WTC11 (cell line): Measurements from ENCODE around the gene ETV1.

ENCODE experiments used
- CREB1 ChIP-seq: sonication (generic); formaldehyde crosslinking; IDR thresholded peaks from 2 replicates; pipeline ENCODE4 v1.8.0; 2023; ENCODE audit warnings: mild to moderate bottlenecking, missing genetic modification reagents
- ESRRA ChIP-seq: sonication (generic); formaldehyde crosslinking; IDR thresholded peaks from 2 replicates; pipeline ENCODE4 v1.8.1; 2022; ENCODE audit warnings: mild to moderate bottlenecking, missing genetic modification reagents, borderline replicate concordance
- TF ChIP-seq, protein P1 (sequence below): fragments of 250-450 bp; sonication (Bioruptor Pico); IDR thresholded peaks from 2 replicates; pipeline ENCODE4 v2.1.2; 2022; ENCODE audit warnings: mild to moderate bottlenecking, moderate library complexity
- TF ChIP-seq, protein P2 (sequence below): fragments of 200-600 bp; IDR thresholded peaks from 2 replicates; pipeline ENCODE4 v1.8.0; 2022; ENCODE audit warnings: antibody characterized with exemption
- TF ChIP-seq, protein P3 (sequence below): sonication (generic); formaldehyde crosslinking; IDR thresholded peaks from 2 replicates; pipeline ENCODE4 v1.8.1; 2023; ENCODE audit warnings: mild to moderate bottlenecking, missing genetic modification reagents

DNA sequence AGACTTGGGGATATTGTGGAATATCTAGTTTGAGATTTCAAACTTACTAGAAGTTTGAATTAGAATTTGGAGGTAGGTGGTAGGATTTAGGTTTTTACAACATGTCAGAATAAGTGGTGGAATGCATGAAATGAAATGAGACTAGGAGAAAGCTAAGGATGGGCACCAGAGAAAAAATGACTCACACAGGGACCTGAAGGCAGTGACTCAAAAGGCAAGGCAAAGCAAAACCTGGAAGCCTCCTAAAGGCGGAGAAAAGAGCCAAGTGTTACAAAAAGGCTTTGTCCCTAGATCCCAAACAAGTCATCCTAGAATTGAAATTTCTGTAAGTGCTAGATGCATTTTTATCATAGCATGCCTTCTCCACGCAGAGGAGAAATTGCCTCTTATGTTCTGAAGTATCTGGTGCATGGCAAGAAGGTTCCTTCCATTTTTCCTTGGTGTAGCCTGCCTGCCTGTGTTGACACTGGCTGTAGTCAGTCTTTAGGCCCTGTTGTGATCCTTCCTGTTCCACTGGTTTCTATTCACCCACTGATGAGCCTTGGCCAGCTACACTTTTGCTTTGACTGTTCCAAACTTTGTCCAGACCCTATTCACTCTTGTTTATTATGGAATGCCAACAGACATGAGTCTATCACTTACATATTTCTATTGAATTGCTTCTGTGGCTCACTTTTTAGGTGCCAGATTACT, 109.3 kb downstream of the ETV1 start:
- TF ChIP-seq, protein P1, sequence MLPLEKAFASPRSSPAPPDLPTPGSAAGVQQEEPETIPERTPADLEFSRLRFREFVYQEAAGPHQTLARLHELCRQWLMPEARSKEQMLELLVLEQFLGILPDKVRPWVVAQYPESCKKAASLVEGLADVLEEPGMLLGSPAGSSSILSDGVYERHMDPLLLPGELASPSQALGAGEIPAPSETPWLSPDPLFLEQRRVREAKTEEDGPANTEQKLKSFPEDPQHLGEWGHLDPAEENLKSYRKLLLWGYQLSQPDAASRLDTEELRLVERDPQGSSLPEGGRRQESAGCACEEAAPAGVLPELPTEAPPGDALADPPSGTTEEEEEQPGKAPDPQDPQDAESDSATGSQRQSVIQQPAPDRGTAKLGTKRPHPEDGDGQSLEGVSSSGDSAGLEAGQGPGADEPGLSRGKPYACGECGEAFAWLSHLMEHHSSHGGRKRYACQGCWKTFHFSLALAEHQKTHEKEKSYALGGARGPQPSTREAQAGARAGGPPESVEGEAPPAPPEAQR (CRISPR knock-in tag) = no peak
- TF ChIP-seq, protein P2, sequence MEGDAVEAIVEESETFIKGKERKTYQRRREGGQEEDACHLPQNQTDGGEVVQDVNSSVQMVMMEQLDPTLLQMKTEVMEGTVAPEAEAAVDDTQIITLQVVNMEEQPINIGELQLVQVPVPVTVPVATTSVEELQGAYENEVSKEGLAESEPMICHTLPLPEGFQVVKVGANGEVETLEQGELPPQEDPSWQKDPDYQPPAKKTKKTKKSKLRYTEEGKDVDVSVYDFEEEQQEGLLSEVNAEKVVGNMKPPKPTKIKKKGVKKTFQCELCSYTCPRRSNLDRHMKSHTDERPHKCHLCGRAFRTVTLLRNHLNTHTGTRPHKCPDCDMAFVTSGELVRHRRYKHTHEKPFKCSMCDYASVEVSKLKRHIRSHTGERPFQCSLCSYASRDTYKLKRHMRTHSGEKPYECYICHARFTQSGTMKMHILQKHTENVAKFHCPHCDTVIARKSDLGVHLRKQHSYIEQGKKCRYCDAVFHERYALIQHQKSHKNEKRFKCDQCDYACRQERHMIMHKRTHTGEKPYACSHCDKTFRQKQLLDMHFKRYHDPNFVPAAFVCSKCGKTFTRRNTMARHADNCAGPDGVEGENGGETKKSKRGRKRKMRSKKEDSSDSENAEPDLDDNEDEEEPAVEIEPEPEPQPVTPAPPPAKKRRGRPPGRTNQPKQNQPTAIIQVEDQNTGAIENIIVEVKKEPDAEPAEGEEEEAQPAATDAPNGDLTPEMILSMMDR = no peak
- no peak for TF ChIP-seq CREB1 (CRISPR knock-in tag)
- TF ChIP-seq, protein P3, sequence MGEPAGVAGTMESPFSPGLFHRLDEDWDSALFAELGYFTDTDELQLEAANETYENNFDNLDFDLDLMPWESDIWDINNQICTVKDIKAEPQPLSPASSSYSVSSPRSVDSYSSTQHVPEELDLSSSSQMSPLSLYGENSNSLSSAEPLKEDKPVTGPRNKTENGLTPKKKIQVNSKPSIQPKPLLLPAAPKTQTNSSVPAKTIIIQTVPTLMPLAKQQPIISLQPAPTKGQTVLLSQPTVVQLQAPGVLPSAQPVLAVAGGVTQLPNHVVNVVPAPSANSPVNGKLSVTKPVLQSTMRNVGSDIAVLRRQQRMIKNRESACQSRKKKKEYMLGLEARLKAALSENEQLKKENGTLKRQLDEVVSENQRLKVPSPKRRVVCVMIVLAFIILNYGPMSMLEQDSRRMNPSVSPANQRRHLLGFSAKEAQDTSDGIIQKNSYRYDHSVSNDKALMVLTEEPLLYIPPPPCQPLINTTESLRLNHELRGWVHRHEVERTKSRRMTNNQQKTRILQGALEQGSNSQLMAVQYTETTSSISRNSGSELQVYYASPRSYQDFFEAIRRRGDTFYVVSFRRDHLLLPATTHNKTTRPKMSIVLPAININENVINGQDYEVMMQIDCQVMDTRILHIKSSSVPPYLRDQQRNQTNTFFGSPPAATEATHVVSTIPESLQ (CRISPR knock-in tag) = no peak
- TF ChIP-seq ESRRA (CRISPR knock-in tag) = no peak
